HepG2 (cell line): ENCODE results near the gene SAMD14. TPM values are rescaled to one million over a fixed set of nuclear protein-coding genes. Genes with fewer than 3 reads are reported as not detected.

Experiments
- ATAC-seq: fragments of 200-7000 bp; cut with Tn5 transposase; 3 replicates; pipeline ENCODE4 v1.9.1; 2020; ENCODE audit warnings: mild to moderate bottlenecking, moderate library complexity
- BruUV-seq: library from RNA; stranded (reverse); fragments of 400-500 nt; replicated peaks from 2 replicates; lab custom pipeline; 2021; lab: Mats Ljungman, UMichigan
- CTCF ChIA-PET: fragments of 300-600 bp; formaldehyde crosslinking; extraction: SDS; loops from one replicate; lab custom pipeline; 2021; ENCODE audit warnings: low total read pairs, inconsistent platforms, low intra/inter-chr PET ratio; lab: Yijun Ruan, JAX
- POLR2A ChIA-PET: fragments of 350-600 bp; sonication (Branson Sonifier 250); formaldehyde crosslinking; loops from one replicate; lab custom pipeline; 2020; ENCODE audit warnings: antibody characterized with exemption, inconsistent platforms; lab: Yijun Ruan, JAX
- DNase-seq: peaks from one replicate; pipeline ENCODE4 v3.0.0-alpha.2; 2015; ENCODE audit warnings: low spot score
- FAIRE-seq: peaks from 3 replicates; lab custom pipeline; 2011; peaks lifted over from hg19 to GRCh38; lab: Jason Lieb, UNC
- H2AFZ ChIP-seq: one replicate; pipeline ENCODE4 v1.6.1; 2011; ENCODE audit warnings: low read length, inconsistent platforms
- H3K27ac ChIP-seq: fragments of 300-600 bp; 3 replicates; pipeline ENCODE4 v1.8.0; 2011; ENCODE audit warnings: mixed run types, mild to moderate bottlenecking, mixed read lengths, low read length, inconsistent platforms; ENCODE audit not compliant: insufficient read depth; ENCODE audit errors: extremely low read length
- H3K27me3 ChIP-seq, 2 experiments: fragments of 200-600 bp in 1 of 2; 2 replicates in 1 of 2; 3 replicates in 1 of 2; pipeline versions ENCODE4 v1.6.0 to v1.8.0; 2011; ENCODE audit warnings: low read length in 2 of 2, mild to moderate bottlenecking in 2 of 2, moderate library complexity in 2 of 2, inconsistent platforms in 1 of 2; ENCODE audit not compliant: insufficient read depth in 2 of 2, control insufficient read depth in 1 of 2
- H3K36me3 ChIP-seq, 2 experiments: fragments of 200-600 bp in 1 of 2; replicated peaks in 1 of 2; 2 replicates in 1 of 2; 3 replicates in 1 of 2; pipeline versions ENCODE4 v1.5.1 to v1.8.0; 2011; ENCODE audit warnings: low read length in 2 of 2, inconsistent platforms in 1 of 2; ENCODE audit not compliant: insufficient read depth in 2 of 2, control insufficient read depth in 1 of 2
- H3K4me1 ChIP-seq: 2 replicates; pipeline ENCODE4 v1.5.1; 2012; ENCODE audit warnings: low read length, inconsistent platforms; ENCODE audit not compliant: insufficient read depth
- H3K4me2 ChIP-seq: 2 replicates; pipeline ENCODE4 v1.6.0; 2011; ENCODE audit warnings: low read depth, low read length, inconsistent platforms
- H3K4me3 ChIP-seq, 3 experiments: fragments of 200-600 bp in 1 of 3; sonication (generic), shearing (Covaris generic) in 1 of 3; replicated peaks in 1 of 3; 2 replicates each; pipeline ENCODE4 v1.5.1; 2011 to 2016; ENCODE audit warnings: low read length in 3 of 3, inconsistent platforms in 2 of 3, low read depth in 2 of 3, mild to moderate bottlenecking in 2 of 3, control low read depth in 1 of 3, mixed read lengths in 1 of 3; ENCODE audit not compliant: insufficient read depth in 1 of 3
- H3K79me2 ChIP-seq: one replicate; pipeline ENCODE4 v1.6.1; 2011; ENCODE audit warnings: low read length, inconsistent platforms; ENCODE audit not compliant: insufficient read depth
- H3K9ac ChIP-seq: 2 replicates; pipeline ENCODE4 v1.6.0; 2011; ENCODE audit warnings: mild to moderate bottlenecking, low read depth, low read length, inconsistent platforms; ENCODE audit not compliant: insufficient read depth
- H3K9me3 ChIP-seq: 2 replicates; pipeline ENCODE4 v1.5.1; 2012; ENCODE audit warnings: mild to moderate bottlenecking, low read length
- H4K20me1 ChIP-seq: 2 replicates; pipeline ENCODE4 v1.6.0; 2011; ENCODE audit warnings: inconsistent platforms, mild to moderate bottlenecking, low read length, moderate library complexity; ENCODE audit not compliant: insufficient read depth
- ATRX ChIP-seq: sonication (generic); formaldehyde crosslinking; IDR thresholded peaks from 2 replicates; pipeline ENCODE4 v1.4.0; 2020; ENCODE audit warnings: missing genetic modification reagents, borderline replicate concordance
- GMEB1 ChIP-seq: sonication (generic); formaldehyde crosslinking; IDR thresholded peaks from 2 replicates; pipeline ENCODE4 v1.5.1; 2020; ENCODE audit warnings: missing genetic modification reagents, mild to moderate bottlenecking, borderline replicate concordance
- GTF2F1 ChIP-seq: fragments of 150-350 bp; IDR thresholded peaks from 2 replicates; pipeline ENCODE4 v1.6.1; 2014; ENCODE audit warnings: low read length
- GTF3A ChIP-seq: sonication (generic); formaldehyde crosslinking; conservative IDR thresholded peaks from 2 replicates; pipeline ENCODE4 v1.4.0; 2020; ENCODE audit warnings: mild to moderate bottlenecking, missing genetic modification reagents
- GZF1 ChIP-seq: sonication (generic); formaldehyde crosslinking; IDR thresholded peaks from 2 replicates; pipeline ENCODE4 v1.5.1; 2020; ENCODE audit warnings: mild to moderate bottlenecking, missing genetic modification reagents
- HNRNPH1 ChIP-seq: fragments of 200-400 bp; formaldehyde crosslinking; optimal IDR thresholded peaks from 2 replicates; pipeline ENCODE3; 2017; ENCODE audit warnings: mild to moderate bottlenecking, low read depth, low read length
- HNRNPL ChIP-seq: fragments of 200-400 bp; formaldehyde crosslinking; IDR thresholded peaks from 2 replicates; pipeline ENCODE4 v1.6.1; 2017; ENCODE audit warnings: mild to moderate bottlenecking, low read depth, low read length
- KDM1A ChIP-seq: IDR thresholded peaks from 2 replicates; pipeline ENCODE4 v1.6.1; 2016; ENCODE audit warnings: missing compliant biosample characterization
- NFIC ChIP-seq: IDR thresholded peaks from 2 replicates; pipeline ENCODE4 v1.6.1; 2012; ENCODE audit warnings: mild to moderate bottlenecking, low read length, inconsistent platforms
- NRL ChIP-seq: sonication (generic); formaldehyde crosslinking; IDR thresholded peaks from 2 replicates; pipeline ENCODE4 v1.5.0; 2020; ENCODE audit warnings: missing genetic modification reagents, mild to moderate bottlenecking, moderate library complexity, borderline replicate concordance
- PPARG ChIP-seq: conservative IDR thresholded peaks from 2 replicates; pipeline ENCODE4 v1.6.1; 2016; ENCODE audit warnings: missing biosample characterization, missing genetic modification reagents
- SMARCE1 ChIP-seq: fragments of 450-650 bp; IDR thresholded peaks from 2 replicates; pipeline ENCODE4 v1.6.1; 2017; ENCODE audit warnings: borderline replicate concordance
- SP5 ChIP-seq: IDR thresholded peaks from 2 replicates; pipeline ENCODE4 v1.6.1; 2016; ENCODE audit warnings: low read depth, borderline replicate concordance
- XBP1 ChIP-seq: sonication (generic); formaldehyde crosslinking; IDR thresholded peaks from 2 replicates; pipeline ENCODE4 v1.5.0; 2020; ENCODE audit warnings: missing genetic modification reagents
- ZBTB3 ChIP-seq: sonication (generic); formaldehyde crosslinking; IDR thresholded peaks from 2 replicates; pipeline ENCODE4 v1.4.0; 2020; ENCODE audit warnings: low read depth, mild to moderate bottlenecking, moderate library complexity, missing genetic modification reagents, borderline replicate concordance
- ZBTB38 ChIP-seq: sonication (generic); formaldehyde crosslinking; IDR thresholded peaks from 2 replicates; pipeline ENCODE4 v1.5.1; 2020; ENCODE audit warnings: mild to moderate bottlenecking, missing genetic modification reagents
- ZNF564 ChIP-seq: sonication (generic); formaldehyde crosslinking; IDR thresholded peaks from 2 replicates; pipeline ENCODE4 v1.8.1; 2023; ENCODE audit warnings: mild to moderate bottlenecking, missing genetic modification reagents
- ZNF800 ChIP-seq: sonication (generic); formaldehyde crosslinking; IDR thresholded peaks from 2 replicates; pipeline ENCODE4 v1.4.0; 2020; ENCODE audit warnings: missing genetic modification reagents
- WGBS: methylation state at CpG from one replicate; pipeline ENCODE4 v1.1.6; 2017; ENCODE audit warnings: low lambda C conversion rate; 5-methylcytosine and 5-hydroxymethylcytosine counted together
- in situ Hi-C: cut with HindIII; loops from 2 replicates; pipeline ENCODE4 v1.10.0; 2017; ENCODE audit warnings: low pct_unique_long_range_greater_than_20kb; ENCODE audit not compliant: extremely low pct_ligation_motif_present
- intact Hi-C: fragments of 100-400 bp; cut with micrococcal nuclease; formaldehyde crosslinking; loops from one replicate; pipeline ENCODE4 v1.10.0; 2022; ENCODE audit not compliant: unreplicated experiment
- polyA plus RNA-seq, 8 experiments: library from polyadenylated mRNA; depleted of rRNA in 3 of 8; stranded (reverse) in 7 of 8; unstranded in 1 of 8; fragments of >200 nt; fragmentation: Illumina TruSeq in 4 of 8; extraction: Trizol in 4 of 8; gene quantifications; 2 replicates each; pipeline versions ENCODE4 v1.2.1 to v1.2.3, GENCODE V29; 2011 to 2016; ENCODE audit warnings: low read depth in 4 of 8, missing spikeins in 1 of 8, mixed read lengths in 1 of 8; ENCODE audit not compliant: insufficient read depth in 1 of 8
- total RNA-seq, 5 experiments: library from RNA; depleted of rRNA; stranded (reverse); fragments of >200 nt; fragmentation: Illumina TruSeq; extraction: Trizol; gene quantifications; 2 replicates each; pipeline ENCODE4 v1.2.3, GENCODE V29; 2016; ENCODE audit warnings: low read depth in 1 of 5

The SAMD14 gene
- total and polyA plus RNA-seq, 2 of the 13 experiments (the other 11 are each of a cell fraction or from before 2014, with no cell fraction given), result 0.07 to 0.22 TPM

GRCh38 chr17:50067996-50068395 lies 62.0 kb downstream of the SAMD14 start:
- H3K27me3 ChIP-seq, result peaks cover 6 to 25% of the 10 kb centered on the region in 2 experiments; a peak in 4 of 5 replicates
- no peak overlapping the region for H3K4me3 ChIP-seq
- ChIA-PET CTCF (no interaction called here), POLR2A (no interaction called here)
- no peaks in the 10 kb centered on the region for H4K20me1 ChIP-seq
- TF ChIP-seq SMARCE1 (no peak), GTF3A (CRISPR knock-in tag) (no peak), NRL (CRISPR knock-in tag) (0 out of 2 replicates have a peak, but pooled peaks have one; percentile 37), ZBTB3 (no peak), HNRNPL (0 out of 2 replicates have a peak, but pooled peaks have one; percentile 60), GMEB1 (CRISPR knock-in tag) (no peak), GZF1 (CRISPR knock-in tag) (no peak)
- no peak overlapping the region for H3K4me2 ChIP-seq
- no peak overlapping the region for H3K9ac ChIP-seq
- H3K9me3 ChIP-seq, result no peaks in the 10 kb centered on the region
- no peaks in the 10 kb centered on the region for H3K36me3 ChIP-seq
- ATAC-seq (no peak), DNase-seq (no peak), FAIRE-seq (no peak)
- 51% methylated on average over 9 of the region's 13 CpGs for WGBS
- H3K4me1 ChIP-seq, result peaks cover 10% of the 10 kb centered on the region; the same call in 1 of the 2 replicates
- H3K79me2 ChIP-seq, result no peaks in the 10 kb centered on the region
- in situ Hi-C loops, result no loop called here
- intact Hi-C loops, result no loop called here
- no peak overlapping the region for H3K27ac ChIP-seq
- no TSS peak for BruUV-seq
- H2AFZ ChIP-seq, result no peak overlapping the region

GRCh38 chr17:50066995-50067394 lies 63.0 kb downstream of the SAMD14 start:
- no TSS peak for BruUV-seq
- intact Hi-C loops (no loop called here), in situ Hi-C loops (no loop called here)
- no peak for DNase-seq
- Histone ChIP-seq H3K36me3 (no peaks in the 10 kb centered on the region), H4K20me1 (no peaks in the 10 kb centered on the region), H3K4me1 (peaks cover 10% of the 10 kb centered on the region; the same call in 1 of the 2 replicates), H3K27me3 (peaks cover 6 to 28% of the 10 kb centered on the region in 2 experiments; a peak in 4 of 5 replicates), H3K9me3 (no peaks in the 10 kb centered on the region), H2AFZ (no peak overlapping the region), H3K79me2 (no peaks in the 10 kb centered on the region), H3K27ac (no peak overlapping the region), H3K4me3 (no peak overlapping the region), H3K4me2 (no peak overlapping the region), H3K9ac (no peak overlapping the region)
- ChIA-PET POLR2A (no interaction called here), CTCF (no interaction called here)
- WGBS, result 89% methylated on average over 2 of the region's 2 CpGs
- ATAC-seq, result no peak
- peak; percentile 12 for FAIRE-seq
- TF ChIP-seq ATRX (CRISPR knock-in tag) (no peak), HNRNPH1 (no peak), ZNF564 (CRISPR knock-in tag) (no peak), PPARG (no peak), ZNF800 (CRISPR knock-in tag) (no peak), KDM1A (CRISPR knock-in tag) (no peak), XBP1 (CRISPR knock-in tag) (no peak), GTF2F1 (no peak), SP5 (CRISPR knock-in tag) (no peak), NFIC (no peak), ZBTB38 (no peak)
